ENCODE results near the gene POU3F2. TPM values are rescaled to one million over a fixed set of nuclear protein-coding genes. Genes with fewer than 3 reads are reported as not detected.

POU3F2 gene
- polyA plus RNA-seq, 1 of the 3 experiments (the other 2 are of a cell fraction) = 1.0 TPM

- Histone ChIP-seq H4K20me1 (ENCODE audit: insufficient read depth) (no peaks in the 10 kb centered on the region), H3F3A (replicated peaks; ENCODE audit: insufficient read depth) (no peaks in the 10 kb centered on the region), H3K9me2 (no peaks in the 10 kb centered on the region), H3K9me3 (no peaks in the 10 kb centered on the region), H3K27me3 (ENCODE audit: insufficient read depth) (no peaks in the 10 kb centered on the region), H3K27ac (ENCODE audit: low read depth in 2 of 2, low read length in 1 of 2) (no peak overlapping the region), H2AFZ (ENCODE audit: low read depth) (no peak overlapping the region), H3K4me2 (no peak overlapping the region), H3K4me1 (ENCODE audit: control insufficient read depth in 1 of 2, insufficient read depth in 2 of 2, low read depth in 1 of 2, low read length in 1 of 2) (no peaks in the 10 kb centered on the region), H3K79me2 (ENCODE audit: insufficient read depth) (no peaks in the 10 kb centered on the region), H3K4me3 (ENCODE audit: low read depth in 2 of 2, low read length in 1 of 2) (no peak overlapping the region), H3K9ac (no peak overlapping the region), H3K36me3 (replicated peaks in 1 of 2; ENCODE audit: control insufficient read depth in 1 of 2, insufficient read depth in 2 of 2, low read length in 1 of 2) (peaks cover 17 to 32% of the 10 kb centered on the region in 2 experiments)
- ChIA-PET CTCF (interaction anchor here (1.7 kb wide), 1 partner anchor 247 kb away, joined by 5 read pairs; no protein-coding TSS in a partner anchor), POLR2A (no interaction called here)
- DNase-seq = no peak
- WGBS (ENCODE audit: low lambda C conversion rate) = 83% methylated on average over 3 of the region's 3 CpGs
- TF ChIP-seq SMC3 (IDR thresholded peaks at IDR 0.05; ENCODE audit: low read depth, low read length) (no peak), TEAD4 (IDR thresholded peaks at IDR 0.05; ENCODE audit: borderline replicate concordance, insufficient read depth) (no peak), USF2 (IDR thresholded peaks at IDR 0.05; ENCODE audit: borderline replicate concordance, low read depth, low read length) (no peak), EZH2phosphoT487 (IDR thresholded peaks at IDR 0.05; ENCODE audit: borderline replicate concordance, low read depth) (no peak), REST (IDR thresholded peaks at IDR 0.05; ENCODE audit: low read depth, low read length) (no peak), EP300 (IDR thresholded peaks at IDR 0.05; ENCODE audit: borderline replicate concordance in 1 of 2, low read depth in 1 of 2, low read length in 1 of 2) (no peak), MAX (IDR thresholded peaks at IDR 0.05; ENCODE audit: low read depth) (no peak), GABPA (IDR thresholded peaks at IDR 0.05; ENCODE audit: low read depth) (no peak), IRF3 (IDR thresholded peaks at IDR 0.05; ENCODE audit: low read depth, low read length) (no peak), TAF1 (IDR thresholded peaks at IDR 0.05; ENCODE audit: borderline replicate concordance, low read depth, low read length) (no peak)
Observed at GRCh38 chr6:98871821-98872220, 37.4 kb downstream of the POU3F2 start.

GRCh38 chr6:98875375-98875774 lies 41.0 kb downstream of the POU3F2 start:
- DNase-seq = no peak
- CTCF ChIA-PET = no interaction called here
- no peak for TF ChIP-seq MEF2A (IDR thresholded peaks at IDR 0.05; ENCODE audit: borderline replicate concordance, low read depth)
- TF ChIP-seq SIN3A (IDR thresholded peaks at IDR 0.05; ENCODE audit: borderline replicate concordance, low read depth, low read length) = no peak
- no peak for TF ChIP-seq IRF3 (IDR thresholded peaks at IDR 0.05; ENCODE audit: low read depth, low read length)
- TF ChIP-seq RCOR1 (IDR thresholded peaks at IDR 0.05; ENCODE audit: low read length) = no peak
- no peak for TF ChIP-seq FOSL2 (IDR thresholded peaks at IDR 0.05; ENCODE audit: borderline replicate concordance, low read depth)
- TF ChIP-seq SMC3 (IDR thresholded peaks at IDR 0.05; ENCODE audit: low read depth, low read length) = no peak

More at GRCh38 chr6:98875375-98875774, 41.0 kb downstream of the POU3F2 start:
- no peaks in the 10 kb centered on the region for H3K4me1 ChIP-seq (ENCODE audit: control insufficient read depth in 1 of 2, insufficient read depth in 2 of 2, low read depth in 1 of 2, low read length in 1 of 2)
- POLR2A ChIA-PET = no interaction called here
- H3K79me2 ChIP-seq (ENCODE audit: insufficient read depth) = no peaks in the 10 kb centered on the region
- H2AFZ ChIP-seq (ENCODE audit: low read depth) = no peak overlapping the region
- peaks cover 22 to 48% of the 10 kb centered on the region in 2 experiments for H3K36me3 ChIP-seq (replicated peaks in 1 of 2; ENCODE audit: control insufficient read depth in 1 of 2, insufficient read depth in 2 of 2, low read length in 1 of 2)
- no peak overlapping the region for H3K4me2 ChIP-seq
- H3K9me3 ChIP-seq = no peaks in the 10 kb centered on the region
- H3K9me2 ChIP-seq = no peaks in the 10 kb centered on the region
- H3K27ac ChIP-seq (ENCODE audit: low read depth in 2 of 2, low read length in 1 of 2) = no peak overlapping the region; a peak in 1 of 4 replicates
- H3K27me3 ChIP-seq (ENCODE audit: insufficient read depth) = no peaks in the 10 kb centered on the region
- no peak overlapping the region for H3K4me3 ChIP-seq (ENCODE audit: low read depth in 2 of 2, low read length in 1 of 2)
- no peaks in the 10 kb centered on the region for H3F3A ChIP-seq (replicated peaks; ENCODE audit: insufficient read depth)
- WGBS (ENCODE audit: low lambda C conversion rate) = 88% methylated on average over 2 of the region's 2 CpGs
- H3K9ac ChIP-seq = no peak overlapping the region
- no peaks in the 10 kb centered on the region for H4K20me1 ChIP-seq (ENCODE audit: insufficient read depth)
